GM23338 (cell line): ENCODE data around the gene KCNK17. TPM values are rescaled to one million over a fixed set of nuclear protein-coding genes. Genes with fewer than 3 reads are reported as not detected.
A peak's percentile ranks its signal among the peaks of the same experiment; 100 is the strongest.

Source experiments
- ATAC-seq: fragments of 200-7000 bp; cut with Tn5 transposase; 3 replicates; pipeline ENCODE4 v1.9.1; 2020
- DNase-seq: peaks from one replicate; pipeline ENCODE4 v3.0.0-alpha.2; 2015; ENCODE audit warnings: low spot score
- H2AFZ ChIP-seq: fragments of 200-600 bp; sonication (generic); 2 replicates; pipeline ENCODE4 v1.8.0; 2016; ENCODE audit warnings: antibody characterized with exemption, mild to moderate bottlenecking, moderate library complexity
- H3F3A ChIP-seq: fragments of 200-600 bp; sonication (generic); replicated peaks from 2 replicates; pipeline ENCODE4 v1.8.0; 2017; ENCODE audit warnings: antibody characterized with exemption, mixed run types, low read depth
- H3K27ac ChIP-seq: fragments of 200-600 bp; sonication (generic); 2 replicates; pipeline ENCODE4 v1.6.1; 2016; ENCODE audit warnings: low read depth
- H3K27me3 ChIP-seq: fragments of 200-600 bp; sonication (generic); 2 replicates; pipeline ENCODE4 v1.8.0; 2016; ENCODE audit warnings: mild to moderate bottlenecking, mixed run types, moderate library complexity; ENCODE audit not compliant: insufficient read depth
- H3K36me3 ChIP-seq: fragments of 200-600 bp; sonication (generic); 2 replicates; pipeline ENCODE4 v1.8.0; 2016; ENCODE audit warnings: mild to moderate bottlenecking; ENCODE audit not compliant: insufficient read depth
- H3K4me1 ChIP-seq: fragments of 200-600 bp; sonication (generic); 2 replicates; pipeline ENCODE4 v1.8.0; 2016; ENCODE audit warnings: mild to moderate bottlenecking, moderate library complexity; ENCODE audit not compliant: insufficient read depth
- H3K4me2 ChIP-seq: fragments of 200-600 bp; sonication (generic); 2 replicates; pipeline ENCODE4 v1.7.1; 2017; ENCODE audit warnings: mixed run types
- H3K4me3 ChIP-seq: fragments of 200-600 bp; sonication (generic); 2 replicates; pipeline ENCODE4 v1.6.1; 2016; ENCODE audit warnings: mixed run types
- H3K79me2 ChIP-seq: fragments of 200-600 bp; sonication (generic); replicated peaks from 2 replicates; pipeline ENCODE4 v1.8.0; 2017; ENCODE audit warnings: mild to moderate bottlenecking; ENCODE audit not compliant: insufficient read depth
- H3K9me2 ChIP-seq: fragments of 200-600 bp; sonication (generic); 2 replicates; pipeline ENCODE4 v1.8.0; 2017; ENCODE audit not compliant: insufficient read depth
- H4K20me1 ChIP-seq: fragments of 200-600 bp; sonication (generic); replicated peaks from 2 replicates; pipeline ENCODE4 v1.8.0; 2017; ENCODE audit warnings: mild to moderate bottlenecking; ENCODE audit not compliant: insufficient read depth
- H3K27ac Mint-ChIP-seq: 2 replicates; pipeline ENCODE4 v1.8.0; 2020; ENCODE audit warnings: inconsistent platforms, mild to moderate bottlenecking, moderate library complexity, mixed read lengths
- H3K27me3 Mint-ChIP-seq: 3 replicates; pipeline ENCODE4 v1.8.0; 2022; ENCODE audit warnings: low read depth, mild to moderate bottlenecking, moderate library complexity, mixed read lengths, inconsistent platforms; ENCODE audit not compliant: insufficient read depth, poor library complexity
- H3K36me3 Mint-ChIP-seq: 3 replicates; pipeline ENCODE4 v1.8.0; 2021; ENCODE audit warnings: low read depth, mild to moderate bottlenecking, inconsistent platforms, moderate library complexity, mixed read lengths
- H3K4me1 Mint-ChIP-seq: 3 replicates; pipeline ENCODE4 v1.8.0; 2020; ENCODE audit warnings: mild to moderate bottlenecking, inconsistent platforms, mixed read lengths
- H3K4me3 Mint-ChIP-seq: 3 replicates; pipeline ENCODE4 v1.8.0; 2021; ENCODE audit warnings: moderate library complexity, mild to moderate bottlenecking, inconsistent platforms, mixed read lengths
- H3K9me3 Mint-ChIP-seq: 3 replicates; pipeline ENCODE4 v1.8.0; 2020; ENCODE audit warnings: moderate library complexity, mild to moderate bottlenecking, inconsistent platforms, mixed read lengths
- ETS1 ChIP-seq: IDR thresholded peaks from 2 replicates; pipeline ENCODE4 v1.6.1; 2016; ENCODE audit warnings: antibody characterized with exemption
- EZH2 ChIP-seq: fragments of 200-600 bp; sonication (generic); IDR thresholded peaks from one replicate; pipeline ENCODE4 v1.8.0; 2017; ENCODE audit warnings: antibody characterized with exemption, mild to moderate bottlenecking, low read depth; ENCODE audit not compliant: unreplicated experiment
- POLR2AphosphoS5 ChIP-seq: IDR thresholded peaks from 2 replicates; pipeline ENCODE4 v1.6.1; 2016; ENCODE audit warnings: antibody characterized with exemption, low read depth
- ZNF114 ChIP-seq: fragments of 250-450 bp; sonication (Bioruptor Pico); IDR thresholded peaks from 2 replicates; pipeline ENCODE4 v1.5.0; 2020; ENCODE audit warnings: mild to moderate bottlenecking, moderate library complexity
- ZNF462 ChIP-seq: fragments of 250-450 bp; sonication (Bioruptor Pico); IDR thresholded peaks from 2 replicates; pipeline ENCODE4 v1.5.0; 2020; ENCODE audit warnings: mild to moderate bottlenecking, moderate library complexity
- polyA plus RNA-seq: library from polyadenylated mRNA; unstranded; fragments of >200 nt; fragmentation: Nextera tagmentation; extraction: Ambion mirVana; gene quantifications from 2 replicates; pipeline ENCODE4 v1.2.1, GENCODE V29; 2016
- total RNA-seq: library from RNA; depleted of rRNA; stranded (reverse); fragments of >200 nt; shearing (Covaris generic); gene quantifications from 2 replicates; pipeline ENCODE4 v1.2.3, GENCODE V29; 2014

The KCNK17 gene
- total and polyA plus RNA-seq, 2 experiments from 2014 or later: 2.2 to 3.1 TPM

DNA sequence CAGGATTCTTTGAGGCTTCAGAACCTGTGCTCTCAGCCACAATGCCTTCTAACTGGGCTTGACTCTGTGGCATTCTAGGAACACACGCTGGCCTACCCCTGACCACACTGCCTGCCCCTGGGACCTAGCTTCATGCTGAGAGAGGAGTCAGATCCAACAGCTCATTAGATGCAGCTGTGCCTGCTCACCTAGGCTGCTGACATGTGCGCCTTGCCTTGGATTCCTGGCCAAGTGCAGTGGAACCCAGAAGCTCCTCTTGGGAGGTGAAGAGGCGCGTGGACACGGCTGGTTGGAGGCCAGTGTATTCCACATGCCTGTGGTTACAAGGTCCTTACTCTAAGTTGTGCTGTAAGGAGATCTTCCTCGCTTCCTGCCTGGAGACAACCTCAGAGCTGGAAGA is 33.0 kb upstream of the KCNK17 start (continued):
- TF ChIP-seq ZNF462 (CRISPR knock-in tag) (no peak), EZH2 (no peak), ZNF114 (CRISPR knock-in tag) (no peak)

- ATAC-seq (peak; percentile 51), DNase-seq (peak; percentile 66)
- peaks cover 11% of the 10 kb centered on the region for H3K27me3 Mint-ChIP-seq
These were observed 30.6 kb upstream of the KCNK17 start for GRCh38 chr6:39344821-39345280.

More at GRCh38 chr6:39344821-39345280, 30.6 kb upstream of the KCNK17 start:
- H3F3A ChIP-seq: no peaks in the 10 kb centered on the region
- peaks cover 6% of the 10 kb centered on the region for H3K4me1 ChIP-seq
- Mint-ChIP-seq H3K27ac (no peak overlapping the region), H3K4me1 (peaks cover 22% of the 10 kb centered on the region), H3K36me3 (no peaks in the 10 kb centered on the region), H3K4me3 (no peak overlapping the region; the same call in 2 of the 3 replicates), H3K9me3 (no peaks in the 10 kb centered on the region)
- peak overlapping the region; percentile 30 for H2AFZ ChIP-seq
- TF ChIP-seq ETS1: peak; percentile 54; the same call in 1 of the 2 replicates
- no peak for TF ChIP-seq POLR2AphosphoS5
- no peak overlapping the region for H3K27ac ChIP-seq
- H3K9me2 ChIP-seq: peaks cover 9% of the 10 kb centered on the region; the same call in 1 of the 2 replicates
- H3K36me3 ChIP-seq: no peaks in the 10 kb centered on the region
- peak overlapping the region; percentile 11; the same call in 1 of the 2 replicates for H3K4me2 ChIP-seq
- no peaks in the 10 kb centered on the region for H3K79me2 ChIP-seq
- no peaks in the 10 kb centered on the region; the same call in 1 of the 2 replicates for H4K20me1 ChIP-seq
- no peaks in the 10 kb centered on the region for H3K27me3 ChIP-seq
- H3K4me3 ChIP-seq: no peak overlapping the region
